Measurements from ENCODE around the gene WFDC12.
A peak's percentile ranks its signal among the peaks of the same experiment; 100 is the strongest.

WFDC12 gene

DNA sequence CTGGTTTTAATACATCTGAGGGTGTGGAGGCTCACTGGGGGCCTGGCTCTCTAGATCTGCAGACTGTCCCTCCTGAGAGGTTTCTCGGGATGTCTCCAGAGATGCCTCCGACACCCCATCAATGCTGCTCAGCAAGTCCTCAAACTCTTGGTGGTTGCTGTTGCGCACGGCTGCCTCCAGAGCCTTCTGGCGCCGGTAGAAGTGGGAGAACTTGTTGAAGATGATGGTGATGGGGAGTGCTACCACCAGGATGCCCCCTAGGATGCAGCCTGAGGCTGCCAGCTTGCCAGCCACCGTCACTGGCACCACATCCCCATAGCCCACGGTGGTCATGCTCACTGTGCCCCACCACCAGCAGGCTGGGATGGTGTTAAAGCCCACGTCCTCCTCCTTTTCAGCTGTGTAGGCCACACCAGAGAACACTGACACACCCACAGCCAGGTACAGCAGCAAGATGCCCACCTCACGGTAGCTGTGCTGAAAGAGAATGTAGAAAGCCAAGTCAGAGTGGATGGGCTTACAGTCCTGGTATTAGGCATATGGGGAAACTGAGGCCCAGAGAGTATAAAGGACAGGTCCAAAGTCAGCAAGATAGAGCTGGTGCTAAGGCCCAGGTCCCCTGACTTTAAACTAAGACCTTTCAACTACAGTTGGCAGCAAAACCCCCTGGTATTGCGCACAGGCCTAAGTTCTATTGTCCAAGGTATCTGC is 29.2 kb downstream of the WFDC12 start:
- peak in 1 of 10 donors; percentile 74 for DNase-seq
- intact Hi-C loops (cut with DNase I), result loop anchor here (1.0 to 5.0 kb wide), 2 partner anchors 51 to 197 kb away; no protein-coding TSS in a partner anchor

- intact Hi-C loops (cut with DNase I), result no loop called here
- no peak for DNase-seq
Observed at GRCh38 chr20:45094201-45094600, 30.1 kb downstream of the WFDC12 start.

DNA sequence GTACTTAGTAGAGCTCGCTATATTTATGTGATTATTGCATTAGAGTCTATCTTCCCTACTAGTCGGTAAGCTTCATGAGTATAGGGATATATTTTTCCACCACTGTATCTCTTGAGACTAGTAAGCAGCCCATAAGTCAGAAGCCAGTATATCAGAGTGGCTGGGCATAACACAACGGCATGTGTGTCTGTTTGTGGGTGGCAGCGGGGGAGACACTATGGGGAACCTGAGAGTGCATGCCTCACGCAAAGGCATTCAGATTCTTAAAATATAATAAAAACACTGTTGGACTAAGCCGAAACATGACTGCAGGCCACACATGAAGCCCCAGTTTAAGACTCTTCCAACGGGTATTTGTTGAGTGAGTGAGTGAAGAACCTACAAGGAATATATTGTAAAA is 31.4 kb downstream of the WFDC12 start:
- no peak for DNase-seq
- intact Hi-C loops (cut with DNase I), result no loop called here

DNA sequence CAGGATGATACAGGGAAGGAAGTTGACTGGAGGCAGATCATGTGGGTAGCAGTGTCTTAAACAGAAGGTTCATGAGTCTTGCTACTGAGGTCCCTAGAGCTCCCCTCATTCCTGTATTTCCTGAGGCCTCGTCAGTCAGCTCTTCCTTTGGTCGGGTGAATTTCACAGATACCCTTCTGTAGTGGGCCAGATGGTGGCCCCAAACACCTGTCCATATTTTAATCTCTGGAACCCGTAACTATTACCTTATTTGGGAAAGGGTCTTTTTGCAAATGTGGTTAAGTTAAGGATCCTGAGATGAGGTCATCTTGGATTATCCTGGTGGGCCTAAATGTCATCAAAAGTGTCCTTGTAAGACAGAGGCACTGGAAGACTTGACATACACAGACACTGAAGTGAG is 32.9 kb downstream of the WFDC12 start:
- intact Hi-C loops (cut with DNase I), result no loop called here
- DNase-seq, result no peak

GRCh38 chr20:45090481-45090880 is 33.8 kb downstream of the WFDC12 start:
- intact Hi-C loops (cut with DNase I), result no loop called here
- DNase-seq, result no peak

GRCh38 chr20:45088247-45088646 is 36.0 kb downstream of the WFDC12 start:
- no peak for DNase-seq
- intact Hi-C loops (cut with DNase I), result no loop called here

- DNase-seq, result no peak
- intact Hi-C loops (cut with DNase I), result no loop called here
Observed at GRCh38 chr20:45087814-45088213, 36.5 kb downstream of the WFDC12 start.

GRCh38 chr20:45087097-45087790 is 37.0 kb downstream of the WFDC12 start:
- intact Hi-C loops (cut with DNase I), result no loop called here
- DNase-seq, result no peak

DNA sequence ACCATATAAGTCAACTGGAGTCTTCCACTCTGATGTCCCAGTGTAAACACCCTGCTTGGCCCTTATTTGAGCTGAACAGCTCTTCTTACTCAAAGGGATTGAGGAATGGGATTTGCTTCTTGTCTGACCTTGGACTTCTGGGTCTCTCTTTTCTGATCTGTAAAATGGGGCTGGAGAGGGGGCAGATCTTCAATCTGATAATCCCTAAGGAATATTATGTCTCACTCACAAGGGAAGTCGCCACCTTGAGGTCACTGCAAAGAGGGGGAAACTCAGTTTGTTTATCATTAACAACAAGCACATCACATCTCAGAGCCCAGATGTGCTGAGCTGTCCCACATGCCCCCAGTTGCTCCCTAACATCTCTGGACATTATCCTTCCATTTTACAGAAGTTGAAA is 38.4 kb downstream of the WFDC12 start:
- intact Hi-C loops (cut with DNase I), result no loop called here
- DNase-seq, result no peak

DNA sequence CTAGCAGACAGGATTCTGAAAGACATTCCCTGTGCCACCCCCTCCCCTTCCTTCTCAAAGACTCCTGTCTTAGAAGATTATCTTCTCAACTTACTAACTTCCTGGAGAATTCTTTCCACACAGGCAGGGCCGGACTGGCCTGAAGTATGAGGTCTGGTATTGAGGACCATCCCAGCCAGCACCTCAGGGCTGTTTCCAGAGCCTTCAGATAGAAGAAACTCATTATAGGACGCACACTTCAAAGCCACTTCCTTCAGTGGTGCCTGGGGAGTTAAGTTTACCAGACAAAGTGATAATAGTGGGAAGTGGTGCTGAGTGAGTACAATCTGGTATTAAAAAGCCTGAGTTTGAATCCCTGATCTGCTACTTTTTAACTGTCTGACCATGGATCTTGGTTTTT is 39.0 kb downstream of the WFDC12 start:
- no peak for DNase-seq
- intact Hi-C loops (cut with DNase I), result no loop called here

DNA sequence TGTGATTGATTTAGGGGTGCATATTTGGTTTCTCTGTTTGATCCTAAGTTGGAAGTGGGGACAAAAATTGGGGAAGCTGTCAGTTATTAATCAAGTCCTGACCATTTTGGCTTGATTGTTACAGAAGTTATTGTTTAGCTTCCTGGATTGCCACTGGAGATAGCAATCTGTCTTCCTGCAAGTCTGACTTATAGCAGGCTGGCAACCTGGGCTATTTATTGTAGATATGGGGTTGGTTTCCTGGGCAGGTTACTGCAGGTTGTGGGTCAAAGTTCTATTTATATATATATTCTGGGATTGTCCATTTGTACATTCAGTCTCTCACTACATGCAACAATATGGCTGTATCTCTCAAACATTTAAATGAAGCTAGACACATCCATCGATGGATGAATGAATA is 41.1 kb downstream of the WFDC12 start:
- intact Hi-C loops (cut with DNase I), result no loop called here
- DNase-seq, result no peak

DNA sequence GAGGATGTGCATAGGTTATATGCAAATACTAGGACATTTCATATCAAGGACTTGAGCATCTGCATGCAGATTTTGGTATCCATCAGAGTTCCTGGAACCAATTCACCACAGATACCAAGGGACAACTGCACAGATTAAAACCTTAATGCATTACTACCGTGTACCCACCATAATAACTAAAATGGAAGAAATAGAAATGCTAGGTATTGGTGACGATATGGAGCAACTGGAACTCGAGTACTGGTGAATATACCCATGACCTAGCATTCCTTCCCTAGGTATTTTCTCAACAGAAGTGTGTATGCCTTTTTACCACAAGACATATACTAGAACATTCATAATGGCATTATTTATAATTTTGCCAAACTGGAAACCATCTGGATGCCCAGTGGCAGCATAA is 41.8 kb downstream of the WFDC12 start:
- no peak for DNase-seq
- intact Hi-C loops (cut with DNase I), result no loop called here

- intact Hi-C loops (cut with DNase I), result no loop called here
- DNase-seq, result no peak
Observed at GRCh38 chr20:45080867-45081624, 43.2 kb downstream of the WFDC12 start.

- DNase-seq, result no peak
- intact Hi-C loops (cut with DNase I), result no loop called here
Observed at GRCh38 chr20:45077559-45077958, 46.7 kb downstream of the WFDC12 start.
